MCF 10A (cell line): ENCODE data around the gene NOCT. TPM values are rescaled to one million over a fixed set of nuclear protein-coding genes. Genes with fewer than 3 reads are reported as not detected.
"Not testable (repeated sequence)": the region's sequence is repeated elsewhere in the genome, so short reads cannot be mapped to it uniquely, and the experiment has no call there.

ENCODE experiments used
- BruUV-seq: library from RNA; stranded (reverse); fragments of 400-500 nt; replicated peaks from 2 replicates; lab custom pipeline; 2021; lab: Mats Ljungman, UMichigan
- CTCF ChIA-PET: fragments of 300-600 bp; sonication (Branson Sonifier 250); formaldehyde crosslinking; extraction: SDS; loops from one replicate; lab custom pipeline; 2021; ENCODE audit warnings: antibody characterized with exemption, inconsistent platforms; lab: Yijun Ruan, JAX
- POLR2A ChIA-PET: fragments of 300-600, 350-650 bp; sonication (Branson Sonifier 250); formaldehyde crosslinking; extraction: SDS; loops from one replicate; lab custom pipeline; 2020; ENCODE audit warnings: antibody characterized with exemption, inconsistent platforms; lab: Yijun Ruan, JAX
- DNase-seq: peaks from one replicate; pipeline ENCODE4 v3.0.0-alpha.2; 2018; ENCODE audit not compliant: unreplicated experiment
- H3K27ac Mint-ChIP-seq: one replicate; pipeline ENCODE4 v1.8.0; 2022; ENCODE audit warnings: mild to moderate bottlenecking, low read depth, mixed read lengths; ENCODE audit not compliant: unreplicated experiment
- H3K27me3 Mint-ChIP-seq: one replicate; pipeline ENCODE4 v1.8.0; 2022; ENCODE audit warnings: mixed read lengths; ENCODE audit not compliant: insufficient read depth, unreplicated experiment
- H3K36me3 Mint-ChIP-seq: one replicate; pipeline ENCODE4 v1.8.0; 2022; ENCODE audit warnings: mild to moderate bottlenecking, moderate library complexity, mixed read lengths; ENCODE audit not compliant: insufficient read depth, unreplicated experiment
- H3K4me1 Mint-ChIP-seq: one replicate; pipeline ENCODE4 v1.8.0; 2022; ENCODE audit warnings: mixed read lengths; ENCODE audit not compliant: insufficient read depth, unreplicated experiment
- H3K4me3 Mint-ChIP-seq: one replicate; pipeline ENCODE4 v1.8.0; 2022; ENCODE audit warnings: mild to moderate bottlenecking, moderate library complexity, mixed read lengths; ENCODE audit not compliant: unreplicated experiment
- H3K9me3 Mint-ChIP-seq: one replicate; pipeline ENCODE4 v1.8.0; 2022; ENCODE audit warnings: mixed read lengths; ENCODE audit not compliant: unreplicated experiment
- CTCF ChIP-seq: fragments of 200-600 bp; IDR thresholded peaks from one replicate; pipeline ENCODE4 v1.8.0; 2022; ENCODE audit warnings: antibody characterized with exemption, mild to moderate bottlenecking; ENCODE audit not compliant: unreplicated experiment
- intact Hi-C: fragments of 100-400 bp; cut with micrococcal nuclease; formaldehyde crosslinking; loops from 2 replicates; pipeline ENCODE4 v1.14.1; 2022
- total RNA-seq: library from RNA; stranded (reverse); gene quantifications from 2 replicates; pipeline ENCODE4 v1.2.3, GENCODE V29; 2022

NOCT gene
- total RNA-seq, 1 experiment from 2014 or later, result 25.5 TPM

GRCh38 chr4:138999666-139000065 lies 15.9 kb upstream of the NOCT start:
- no peak for DNase-seq
- Mint-ChIP-seq H3K4me3 (no peak overlapping the region), H3K36me3 (no peaks in the 10 kb centered on the region), H3K9me3 (no peaks in the 10 kb centered on the region), H3K27me3 (no peaks in the 10 kb centered on the region), H3K4me1 (no peaks in the 10 kb centered on the region), H3K27ac (no peak overlapping the region)
- no TSS peak for BruUV-seq
- intact Hi-C loops, result no loop called here
- ChIA-PET POLR2A (interaction anchor here (0.7 to 1.1 kb wide), 2 partner anchors 9 to 15 kb away, joined by 3 to 5 read pairs; no protein-coding TSS in a partner anchor), CTCF (no interaction called here)
- no peak for TF ChIP-seq CTCF

GRCh38 chr4:139000134-139000533 lies 15.4 kb upstream of the NOCT start:
- CTCF ChIA-PET, H3K9me3 Mint-ChIP-seq, BruUV-seq, H3K27ac Mint-ChIP-seq, H3K4me3 Mint-ChIP-seq, DNase-seq, H3K27me3 Mint-ChIP-seq, H3K4me1 Mint-ChIP-seq, H3K36me3 Mint-ChIP-seq, intact Hi-C loops: not testable (repeated sequence)
- POLR2A ChIA-PET, result interaction anchor here (0.7 to 1.1 kb wide), 2 partner anchors 9 to 14 kb away, joined by 3 to 5 read pairs; no protein-coding TSS in a partner anchor

GRCh38 chr4:139001430-139001829 lies 14.2 kb upstream of the NOCT start:
- H3K36me3 Mint-ChIP-seq, H3K4me1 Mint-ChIP-seq, H3K27ac Mint-ChIP-seq, POLR2A ChIA-PET, H3K27me3 Mint-ChIP-seq, DNase-seq, BruUV-seq, H3K9me3 Mint-ChIP-seq, intact Hi-C loops, H3K4me3 Mint-ChIP-seq: not testable (repeated sequence)
- CTCF ChIA-PET, result interaction anchor here (0.7 kb wide), 1 partner anchor 36 kb away, joined by 3 read pairs; no protein-coding TSS in a partner anchor

- BruUV-seq, H3K4me1 Mint-ChIP-seq, DNase-seq, H3K9me3 Mint-ChIP-seq, H3K4me3 Mint-ChIP-seq, CTCF ChIA-PET, H3K27me3 Mint-ChIP-seq, H3K36me3 Mint-ChIP-seq, H3K27ac Mint-ChIP-seq, intact Hi-C loops: not testable (repeated sequence)
- POLR2A ChIA-PET, result interaction anchor here (0.7 to 1.4 kb wide), 2 partner anchors 17 to 39 kb away, joined by 3 to 6 read pairs; no protein-coding TSS in a partner anchor
Observed at GRCh38 chr4:139003668-139004067, 11.9 kb upstream of the NOCT start.

- H3K4me3 Mint-ChIP-seq, result no peak overlapping the region
- no peak for TF ChIP-seq CTCF
- H3K27me3 Mint-ChIP-seq, result no peaks in the 10 kb centered on the region
- intact Hi-C loops, result no loop called here
- no peaks in the 10 kb centered on the region for H3K4me1 Mint-ChIP-seq
- ChIA-PET CTCF (interaction anchor here (0.7 to 1.2 kb wide), 2 partner anchors 25 to 179 kb away, joined by 3 read pairs; no protein-coding TSS in a partner anchor), POLR2A (interaction anchor here (0.7 to 2.3 kb wide), 3 partner anchors 9 to 135 kb away, joined by 3 to 8 read pairs (median 4); partner anchors contain the start of gene NOCT)
- DNase-seq, result no peak
- no peaks in the 10 kb centered on the region for H3K36me3 Mint-ChIP-seq
- H3K9me3 Mint-ChIP-seq, result no peaks in the 10 kb centered on the region
- H3K27ac Mint-ChIP-seq, result no peak overlapping the region
- no TSS peak for BruUV-seq
Observed at GRCh38 chr4:139005774-139006173, 9.8 kb upstream of the NOCT start.
